GM18861 (cell line): ENCODE data around the gene PCDHGA5.
"Not testable (repeated sequence)": the region's sequence is repeated elsewhere in the genome, so short reads cannot be mapped to it uniquely, and the experiment has no call there.

Experiments
- ATAC-seq: cut with Tn5 transposase; IDR thresholded peaks from one replicate; pipeline ENCODE4 v1.9.1; 2021; ENCODE audit not compliant: unreplicated experiment

PCDHGA5 gene

DNA sequence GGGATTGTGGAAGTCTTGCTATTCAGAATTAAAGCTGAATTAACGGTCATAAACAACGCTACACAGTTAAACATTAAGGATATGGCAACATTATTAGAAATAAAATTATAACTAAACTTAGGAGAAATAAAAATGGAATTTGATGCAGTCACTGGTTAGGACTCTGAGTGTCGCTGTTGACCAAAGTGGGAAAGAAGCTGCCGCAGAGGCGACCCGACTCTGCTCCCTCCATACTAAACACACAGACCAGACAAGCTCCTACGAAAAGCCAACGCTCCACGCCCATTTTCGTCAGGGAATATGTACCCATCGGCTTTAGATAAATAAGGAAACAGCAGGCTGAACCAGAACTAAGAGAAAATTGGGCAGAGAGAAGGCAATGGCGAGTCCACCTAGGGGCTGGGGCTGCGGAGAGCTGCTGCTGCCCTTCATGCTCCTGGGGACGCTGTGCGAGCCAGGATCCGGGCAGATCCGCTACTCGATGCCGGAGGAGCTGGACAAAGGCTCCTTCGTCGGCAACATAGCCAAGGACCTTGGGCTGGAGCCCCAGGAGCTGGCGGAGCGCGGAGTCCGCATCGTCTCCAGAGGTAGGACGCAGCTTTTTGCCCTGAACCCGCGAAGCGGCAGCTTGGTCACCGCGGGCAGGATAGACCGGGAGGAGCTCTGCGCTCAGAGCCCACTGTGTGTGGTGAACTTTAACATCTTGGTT, at the start of gene PCDHGA5:
PCDHGA5 (plus strand) TSS at position 211 of the 709 bp plus-strand sequence; CDS start at position 380, 169 bp downstream.
- no peak for ATAC-seq

DNA sequence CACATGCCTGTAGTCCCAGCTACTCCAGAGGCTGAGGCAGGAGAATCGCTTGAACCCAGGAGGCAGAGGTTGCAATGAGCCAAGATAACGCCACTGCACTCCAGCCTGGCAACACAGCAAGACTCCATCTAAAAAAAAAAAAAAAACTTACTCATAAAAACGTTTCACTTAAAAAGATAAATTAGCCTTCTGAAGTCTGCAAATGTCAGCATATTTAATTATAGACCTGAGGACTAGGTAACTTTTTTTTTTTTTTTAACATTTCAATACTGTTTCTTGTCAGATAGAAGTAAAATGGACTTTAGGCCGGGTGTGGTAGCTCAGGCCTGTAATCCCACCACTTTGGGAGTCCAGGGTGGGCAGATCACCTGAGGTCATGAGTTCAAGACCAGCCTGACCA, 47.0 kb upstream of the PCDHGA5 start:
- ATAC-seq: not testable (repeated sequence)

DNA sequence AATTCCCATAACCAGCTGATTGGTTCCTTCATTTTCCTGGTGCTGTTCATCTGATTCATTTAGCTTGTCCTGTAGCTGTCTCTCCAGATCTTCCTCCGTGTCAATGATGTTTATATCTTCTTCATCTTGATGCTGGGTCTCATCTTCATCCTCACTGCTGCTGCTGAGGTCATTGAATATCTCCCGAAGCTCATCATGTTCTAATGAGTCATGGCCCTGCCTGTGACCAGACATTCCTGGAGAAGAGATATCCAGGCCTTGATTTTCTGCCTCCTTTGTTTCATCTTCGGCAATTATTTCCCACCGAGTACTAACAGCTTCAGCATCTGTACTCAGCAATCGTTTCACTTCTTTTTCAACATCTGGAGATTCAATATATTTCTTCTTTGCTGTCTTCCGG, 44.8 kb upstream of the PCDHGA5 start:
- ATAC-seq: no peak

DNA sequence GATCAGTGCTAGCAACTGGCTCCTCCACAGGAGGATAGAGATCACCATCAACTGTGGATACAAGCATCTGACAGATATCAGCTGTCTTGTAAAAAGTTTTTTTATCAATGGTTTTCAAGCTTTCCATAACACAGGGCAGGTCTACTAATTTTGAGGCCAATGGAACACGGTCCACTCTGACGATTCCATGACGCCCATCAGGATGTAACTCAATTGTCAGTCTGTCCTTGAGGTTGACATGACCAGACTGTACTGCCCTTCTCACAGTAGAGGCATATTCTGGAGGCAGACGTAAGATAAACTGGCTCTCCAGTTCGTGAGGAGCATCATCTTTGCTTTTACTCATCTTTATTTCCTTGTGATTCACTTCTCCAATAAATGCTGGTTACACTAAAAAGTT, 44.3 kb upstream of the PCDHGA5 start:
- no peak for ATAC-seq

DNA sequence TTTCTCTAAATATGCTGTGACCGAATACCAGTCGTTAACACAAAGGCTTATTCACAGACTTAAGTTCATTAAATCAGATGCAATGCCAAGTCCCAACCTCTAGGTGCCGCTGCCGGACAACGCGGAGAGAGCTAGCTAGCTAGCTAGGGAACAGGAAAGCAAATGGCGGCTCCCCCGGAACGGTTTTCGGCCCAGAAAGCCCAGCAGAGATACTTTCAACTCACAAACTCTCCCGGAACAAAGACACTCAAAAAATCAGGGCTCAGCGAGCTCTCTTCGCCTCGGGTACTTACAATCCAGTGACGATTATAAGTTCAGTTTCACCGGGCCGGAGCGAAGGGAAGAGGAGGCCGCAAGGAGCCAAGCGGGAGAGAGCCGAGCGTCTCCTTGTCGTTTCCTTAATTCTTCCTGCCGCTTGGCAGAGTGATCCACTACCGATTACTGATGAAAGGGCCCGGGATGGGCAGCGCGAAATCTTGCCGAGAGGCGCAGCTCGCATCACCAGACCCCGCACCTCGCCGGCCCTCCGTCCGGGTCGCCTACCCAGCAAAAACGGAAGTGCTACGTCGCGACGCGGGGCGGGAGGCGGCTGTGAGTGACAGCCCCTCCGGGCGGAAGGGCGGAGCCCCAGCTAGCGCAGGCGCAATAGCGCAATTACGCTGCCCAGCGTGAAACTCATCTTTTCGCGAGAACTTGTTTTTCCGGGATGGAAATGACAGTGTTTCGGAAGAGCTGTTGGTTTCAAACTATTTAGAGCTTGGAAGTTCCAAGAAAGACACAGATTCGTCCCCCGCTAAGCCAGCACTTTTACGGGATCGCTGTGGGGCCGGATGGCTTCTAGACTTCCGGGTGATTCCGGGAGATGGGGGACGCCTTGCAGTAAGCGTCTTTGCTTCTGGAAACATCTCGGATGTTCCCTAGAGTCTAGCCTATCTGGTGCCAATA, 43.5 kb upstream of the PCDHGA5 start, which contains the start of gene TAF7:
TAF7 (minus strand) TSS at position 560 of the 945 bp plus-strand sequence. CDS start 740 bp downstream, outside the sequence.
- peak; percentile 88 for ATAC-seq

DNA sequence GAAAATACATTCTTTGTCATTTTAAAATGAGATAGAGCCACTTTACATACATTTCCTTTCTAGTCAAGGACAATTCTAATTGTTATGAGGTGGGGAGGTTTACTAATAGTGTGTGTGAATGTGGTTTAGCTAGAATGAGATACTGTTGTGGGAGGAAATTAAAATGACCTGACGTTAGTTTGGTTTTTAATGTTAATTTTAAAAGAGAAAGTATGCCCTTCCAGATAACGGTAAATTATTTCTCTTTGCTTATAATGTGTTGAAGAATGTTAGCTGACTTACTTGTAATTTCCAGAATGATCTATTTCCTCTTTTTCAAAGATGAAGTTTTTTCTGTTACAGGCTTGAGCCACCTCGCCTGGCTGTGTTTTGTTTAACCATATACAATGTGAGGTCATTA, 41.7 kb upstream of the PCDHGA5 start:
- no peak for ATAC-seq

DNA sequence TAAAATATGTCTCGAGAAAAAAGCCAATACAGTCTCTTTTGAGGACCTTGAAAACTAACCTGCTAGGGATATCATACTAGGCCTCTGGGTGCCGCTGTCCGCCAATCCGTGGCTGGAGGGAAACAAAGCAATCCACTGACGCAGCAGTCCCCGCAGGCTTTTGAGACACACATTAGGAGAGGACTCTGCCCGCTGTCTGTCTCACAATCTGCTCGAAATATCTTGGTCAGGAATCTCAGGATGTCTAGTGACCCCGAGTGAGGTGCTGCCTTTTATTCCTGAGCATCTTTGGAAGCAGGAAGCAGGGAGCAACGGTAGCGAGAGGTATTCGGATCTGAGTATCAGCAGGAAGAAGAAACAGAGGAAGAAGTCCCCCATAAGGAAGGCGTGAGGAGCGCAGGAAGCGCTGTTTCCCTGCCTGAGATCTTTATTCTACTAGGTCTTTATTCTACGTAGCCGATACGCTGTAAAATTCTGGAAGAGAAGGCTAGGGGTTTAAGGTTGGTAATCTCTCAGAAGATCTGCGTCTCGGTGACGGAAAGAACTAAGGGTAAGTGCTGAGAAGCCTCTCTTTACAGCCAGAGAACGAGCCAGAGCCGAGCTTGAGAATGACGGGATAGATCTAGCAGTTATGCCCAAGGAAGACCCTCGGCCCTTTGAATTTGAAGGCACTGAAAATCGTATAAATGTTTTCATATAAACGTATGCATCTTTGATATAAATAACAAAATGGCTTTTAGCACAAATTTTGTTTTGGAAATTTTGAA, 37.7 kb upstream of the PCDHGA5 start:
- no peak for ATAC-seq

DNA sequence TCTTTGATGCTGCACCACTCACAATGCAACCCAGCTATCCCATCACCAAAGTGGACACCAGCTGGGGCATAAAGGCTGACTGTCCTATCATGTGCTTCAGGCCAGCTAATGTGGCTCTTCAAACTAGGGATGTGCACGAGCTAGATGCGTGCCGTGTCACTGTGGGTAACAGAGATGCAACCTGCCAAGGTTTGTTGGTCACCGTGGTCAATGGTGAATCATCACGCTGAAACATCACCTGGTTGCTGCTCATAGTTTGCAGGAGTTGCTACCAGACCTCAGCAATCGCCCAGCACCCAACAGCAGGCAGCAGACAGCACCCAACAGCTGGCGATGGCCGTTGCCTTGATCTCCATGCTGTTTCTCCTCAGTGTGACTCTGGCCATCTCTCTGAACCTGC, 35.7 kb upstream of the PCDHGA5 start:
- no peak for ATAC-seq

DNA sequence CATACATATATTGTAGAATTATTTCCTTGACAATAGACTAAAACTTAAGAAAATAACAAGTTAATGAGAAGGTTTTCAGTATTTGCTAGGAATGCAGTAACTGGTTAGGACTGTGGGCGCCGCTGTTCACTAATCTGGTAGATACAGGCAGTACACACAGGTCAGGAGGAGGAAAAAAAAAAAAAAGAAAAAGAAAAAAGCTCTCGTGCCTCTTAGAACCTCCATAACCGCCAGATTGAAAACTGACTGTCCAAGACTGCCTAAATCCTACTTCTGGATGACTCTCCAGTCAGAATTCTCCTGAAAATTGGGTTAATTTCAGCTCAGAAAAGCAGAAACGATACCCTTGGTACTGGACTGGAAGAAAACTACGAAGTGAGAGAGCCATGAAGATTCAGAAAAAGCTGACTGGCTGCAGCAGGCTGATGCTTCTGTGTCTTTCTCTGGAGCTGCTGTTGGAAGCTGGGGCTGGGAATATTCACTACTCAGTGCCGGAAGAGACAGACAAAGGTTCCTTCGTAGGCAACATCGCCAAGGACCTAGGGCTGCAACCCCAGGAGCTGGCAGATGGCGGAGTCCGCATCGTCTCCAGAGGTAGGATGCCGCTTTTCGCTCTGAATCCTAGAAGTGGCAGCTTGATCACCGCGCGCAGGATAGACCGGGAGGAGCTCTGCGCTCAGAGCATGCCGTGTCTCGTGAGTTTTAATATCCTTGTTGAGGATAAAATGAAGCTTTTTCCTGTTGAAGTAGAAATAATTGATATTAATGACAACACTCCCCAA, 33.5 kb upstream of the PCDHGA5 start, which contains the start of gene PCDHGA1:
PCDHGA1 (plus strand) TSS at position 216 of the 782 bp plus-strand sequence.
- no peak for ATAC-seq

DNA sequence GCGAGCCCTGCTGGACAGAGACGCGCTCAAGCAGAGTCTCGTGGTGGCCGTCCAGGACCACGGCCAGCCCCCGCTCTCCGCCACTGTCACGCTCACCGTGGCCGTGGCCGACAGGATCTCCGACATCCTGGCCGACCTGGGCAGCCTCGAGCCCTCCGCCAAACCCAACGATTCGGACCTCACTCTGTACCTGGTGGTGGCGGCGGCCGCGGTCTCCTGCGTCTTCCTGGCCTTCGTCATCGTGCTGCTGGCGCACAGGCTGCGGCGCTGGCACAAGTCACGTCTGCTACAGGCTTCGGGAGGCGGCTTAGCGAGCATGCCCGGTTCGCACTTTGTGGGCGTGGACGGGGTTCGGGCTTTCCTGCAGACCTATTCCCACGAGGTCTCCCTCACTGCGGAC, 31.4 kb upstream of the PCDHGA5 start:
- not testable (repeated sequence) for ATAC-seq

DNA sequence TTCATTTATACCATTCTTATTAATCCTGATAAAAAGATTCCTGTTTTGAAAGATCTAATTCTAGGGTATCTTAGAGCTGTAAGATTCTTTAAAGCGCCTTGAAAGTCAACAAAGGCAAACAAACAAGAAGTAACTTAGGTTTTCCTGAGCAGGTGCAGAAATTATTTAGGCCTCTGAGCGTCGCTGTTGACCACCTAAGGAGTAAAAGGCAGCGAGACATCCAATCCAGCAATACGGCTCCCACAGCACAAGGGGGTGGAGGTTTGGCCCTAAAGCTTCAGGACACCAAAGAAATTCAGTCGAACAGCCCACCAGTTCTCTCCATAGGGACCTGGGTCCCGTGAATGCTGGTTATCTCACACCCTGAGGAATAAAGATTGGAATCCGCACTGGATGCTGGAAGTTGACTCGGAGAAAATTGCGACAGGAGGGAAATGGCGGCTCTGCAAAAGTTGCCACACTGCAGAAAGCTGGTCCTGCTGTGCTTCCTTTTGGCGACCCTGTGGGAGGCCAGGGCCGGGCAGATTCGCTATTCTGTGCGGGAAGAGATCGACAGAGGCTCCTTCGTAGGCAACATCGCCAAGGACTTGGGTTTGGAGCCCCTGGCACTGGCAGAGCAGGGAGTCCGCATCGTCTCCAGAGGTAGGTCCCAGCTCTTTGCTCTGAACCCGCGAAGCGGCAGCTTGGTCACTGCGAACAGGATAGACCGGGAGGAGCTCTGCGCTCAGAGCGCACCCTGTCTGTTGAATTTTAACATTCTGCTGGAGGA, 25.2 kb upstream of the PCDHGA5 start, which contains the start of gene PCDHGA2:
PCDHGA2 (plus strand) TSS at position 223 of the 769 bp plus-strand sequence.
- no peak for ATAC-seq

DNA sequence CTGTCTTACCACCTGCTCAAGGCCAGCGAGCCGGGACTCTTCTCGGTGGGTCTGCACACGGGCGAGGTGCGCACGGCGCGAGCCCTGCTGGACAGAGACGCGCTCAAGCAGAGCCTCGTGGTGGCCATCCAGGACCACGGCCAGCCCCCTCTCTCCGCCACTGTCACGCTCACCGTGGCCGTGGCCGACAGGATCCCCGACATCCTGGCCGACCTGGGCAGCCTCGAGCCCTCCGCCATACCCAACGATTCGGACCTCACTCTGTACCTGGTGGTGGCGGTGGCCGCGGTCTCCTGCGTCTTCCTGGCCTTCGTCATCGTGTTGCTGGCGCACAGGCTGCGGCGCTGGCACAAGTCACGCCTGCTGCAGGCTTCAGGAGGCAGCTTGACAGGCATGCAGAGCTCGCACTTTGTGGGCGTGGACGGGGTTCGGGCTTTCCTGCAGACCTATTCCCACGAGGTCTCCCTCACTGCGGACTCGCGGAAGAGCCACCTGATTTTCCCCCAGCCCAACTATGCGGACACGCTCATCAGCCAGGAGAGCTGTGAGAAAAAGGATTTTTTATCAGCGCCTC, 23.1 kb upstream of the PCDHGA5 start:
- not testable (repeated sequence) for ATAC-seq

DNA sequence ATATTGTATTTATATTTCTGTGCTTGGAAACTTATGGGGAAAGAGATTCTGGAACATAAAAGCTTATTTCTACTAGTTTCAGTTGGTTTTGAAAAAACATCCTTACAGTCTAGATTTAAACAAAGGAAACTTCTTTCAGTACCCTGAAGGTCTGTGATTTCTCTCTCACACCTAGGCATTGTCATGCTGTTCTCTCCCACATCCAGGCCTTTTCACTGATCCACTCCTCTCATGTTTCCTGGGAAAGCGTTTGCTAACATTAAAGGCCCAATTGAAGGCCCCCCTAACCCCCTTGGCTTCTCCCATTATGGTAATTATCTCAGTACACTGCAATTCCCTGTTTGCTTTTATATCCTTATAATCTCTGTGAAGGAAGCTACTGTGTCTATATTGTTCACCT, 21.2 kb upstream of the PCDHGA5 start:
- ATAC-seq: no peak

DNA sequence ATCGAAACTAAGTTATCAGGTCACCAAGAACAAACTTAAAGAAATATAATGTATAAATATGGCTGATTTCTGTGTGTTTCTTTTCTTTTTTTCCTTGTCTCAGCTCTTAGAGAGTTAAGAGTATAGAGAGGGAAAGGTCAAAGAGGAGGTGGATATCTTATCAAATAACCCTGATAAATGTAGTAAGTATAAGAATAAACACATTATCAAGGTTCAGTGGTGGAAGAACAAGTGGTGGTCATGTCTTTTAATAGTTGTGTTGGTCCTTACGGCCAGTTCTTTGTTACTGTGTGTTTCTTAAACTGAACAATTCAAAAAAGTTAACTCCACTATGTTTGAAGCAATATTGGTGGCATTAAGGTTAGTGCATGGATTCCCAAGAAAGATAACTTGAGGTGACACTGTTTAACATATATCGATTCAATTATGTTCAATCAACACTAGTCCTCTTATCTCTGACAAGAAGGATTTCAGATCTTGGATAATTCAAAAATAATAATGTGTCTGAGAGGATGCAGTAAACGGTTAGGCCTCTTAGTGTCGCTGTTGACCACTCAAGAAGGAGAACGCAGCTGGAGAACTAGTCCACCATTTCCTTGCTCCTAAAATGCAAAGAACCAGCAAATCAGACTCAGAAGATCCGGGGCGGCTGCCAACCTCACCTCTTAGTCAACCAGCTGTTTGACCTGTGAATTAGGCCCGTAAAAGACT, 20.6 kb upstream of the PCDHGA5 start, which contains the start of gene PCDHGA3:
PCDHGA3 (plus strand) TSS at position 588 of the 711 bp plus-strand sequence. CDS start 205 bp downstream, outside the sequence.
- ATAC-seq: no peak

DNA sequence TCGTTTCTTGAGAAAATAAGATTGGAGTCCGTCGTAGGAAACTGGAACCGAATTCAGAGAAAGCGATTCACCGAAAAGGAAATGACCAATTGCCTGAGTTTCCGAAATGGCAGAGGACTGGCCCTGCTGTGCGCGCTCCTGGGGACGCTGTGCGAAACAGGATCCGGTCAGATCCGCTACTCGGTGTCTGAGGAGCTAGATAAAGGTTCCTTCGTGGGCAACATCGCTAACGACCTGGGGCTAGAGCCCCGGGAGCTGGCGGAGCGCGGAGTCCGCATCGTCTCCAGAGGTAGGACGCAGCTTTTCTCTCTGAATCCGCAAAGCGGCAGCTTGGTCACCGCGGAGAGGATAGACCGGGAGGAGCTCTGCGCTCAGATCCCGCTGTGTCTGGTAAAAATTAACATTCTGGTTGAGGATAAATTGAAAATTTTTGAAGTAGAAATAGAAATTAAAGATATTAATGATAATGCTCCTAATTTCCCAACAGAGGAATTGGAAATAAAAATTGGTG, 20.0 kb upstream of the PCDHGA5 start:
- no peak for ATAC-seq

DNA sequence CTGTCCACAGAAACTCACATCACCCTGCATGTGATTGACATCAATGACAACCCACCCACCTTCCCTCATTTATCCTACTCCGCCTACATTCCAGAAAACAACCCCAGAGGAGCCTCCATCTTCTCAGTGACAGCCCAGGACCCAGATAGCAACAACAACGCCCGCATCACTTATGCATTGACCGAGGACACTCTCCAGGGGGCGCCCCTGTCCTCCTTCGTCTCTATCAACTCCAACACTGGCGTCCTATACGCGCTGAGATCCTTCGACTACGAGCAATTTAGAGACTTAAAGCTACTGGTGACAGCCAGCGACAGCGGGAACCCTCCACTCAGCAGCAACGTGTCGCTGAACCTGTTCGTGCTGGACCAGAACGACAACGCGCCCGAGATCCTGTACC, 18.6 kb upstream of the PCDHGA5 start:
- ATAC-seq: no peak

DNA sequence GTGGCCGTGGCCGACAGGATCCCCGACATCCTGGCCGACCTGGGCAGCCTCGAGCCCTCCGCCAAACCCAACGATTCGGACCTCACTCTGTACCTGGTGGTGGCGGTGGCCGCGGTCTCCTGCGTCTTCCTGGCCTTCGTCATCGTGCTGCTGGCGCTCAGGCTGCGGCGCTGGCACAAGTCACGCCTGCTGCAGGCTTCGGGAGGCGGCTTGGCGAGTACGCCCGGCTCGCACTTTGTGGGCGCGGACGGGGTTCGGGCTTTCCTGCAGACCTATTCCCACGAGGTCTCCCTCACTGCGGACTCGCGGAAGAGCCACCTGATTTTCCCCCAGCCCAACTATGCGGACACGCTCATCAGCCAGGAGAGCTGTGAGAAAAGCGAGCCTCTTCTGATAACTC, 17.9 kb upstream of the PCDHGA5 start:
- not testable (repeated sequence) for ATAC-seq
